Measurements from ENCODE around the gene SH3GLB2.
A peak's percentile ranks its signal among the peaks of the same experiment; 100 is the strongest.
"Not testable (repeated sequence)": the region's sequence is repeated elsewhere in the genome, so short reads cannot be mapped to it uniquely, and the experiment has no call there.

The SH3GLB2 gene

GRCh38 chr9:129014608-129015007 lies 13.5 kb downstream of the SH3GLB2 start:
- no peak for DNase-seq (ENCODE audit: low spot score)

GRCh38 chr9:129014124-129014523 lies 14.0 kb downstream of the SH3GLB2 start:
- DNase-seq (ENCODE audit: low spot score): no peak

- no peak for DNase-seq (ENCODE audit: low spot score)
These were observed 14.5 kb downstream of the SH3GLB2 start for GRCh38 chr9:129013674-129014073.

GRCh38 chr9:129012893-129013448 lies 15.2 kb downstream of the SH3GLB2 start:
- DNase-seq (ENCODE audit: low spot score): no peak

GRCh38 chr9:129012343-129012742 lies 15.8 kb downstream of the SH3GLB2 start:
- DNase-seq (ENCODE audit: low spot score): no peak

- DNase-seq (ENCODE audit: low spot score): no peak
These were observed 16.4 kb downstream of the SH3GLB2 start for GRCh38 chr9:129011761-129012181.

- no peak for DNase-seq (ENCODE audit: low spot score)
These were observed 17.0 kb downstream of the SH3GLB2 start for GRCh38 chr9:129011170-129011569.

GRCh38 chr9:129010267-129010975 lies 17.7 kb downstream of the SH3GLB2 start:
- DNase-seq (ENCODE audit: low spot score): no peak

GRCh38 chr9:129009584-129010141 lies 18.5 kb downstream of the SH3GLB2 start:
- DNase-seq (ENCODE audit: low spot score): no peak

- DNase-seq (ENCODE audit: low spot score): no peak
These were observed 19.0 kb downstream of the SH3GLB2 start for GRCh38 chr9:129008986-129009583.

- DNase-seq (ENCODE audit: low spot score): no peak
These were observed 19.6 kb downstream of the SH3GLB2 start for GRCh38 chr9:129008469-129008965.

- no peak for DNase-seq (ENCODE audit: low spot score)
These were observed 20.2 kb downstream of the SH3GLB2 start for GRCh38 chr9:129007766-129008468.

GRCh38 chr9:129007035-129007765 lies 20.9 kb downstream of the SH3GLB2 start:
- DNase-seq (ENCODE audit: low spot score): no peak

- DNase-seq (ENCODE audit: low spot score): peak; percentile 89
These were observed 21.6 kb downstream of the SH3GLB2 start for GRCh38 chr9:129006328-129007034.

GRCh38 chr9:129005336-129005997 lies 22.7 kb downstream of the SH3GLB2 start:
- no peak for DNase-seq (ENCODE audit: low spot score)

- not testable (repeated sequence) for DNase-seq (ENCODE audit: low spot score)
These were observed 24.0 kb downstream of the SH3GLB2 start for GRCh38 chr9:129004173-129004572.

GRCh38 chr9:129002992-129003391 lies 25.1 kb downstream of the SH3GLB2 start:
- DNase-seq (ENCODE audit: low spot score): no peak

GRCh38 chr9:129001504-129002325 lies 26.4 kb downstream of the SH3GLB2 start:
- no peak for DNase-seq (ENCODE audit: low spot score)

- DNase-seq (ENCODE audit: low spot score): no peak
These were observed 28.4 kb downstream of the SH3GLB2 start for GRCh38 chr9:128999581-129000206.
